HG03196 (cell line): ENCODE data around the gene KLF13.

Source experiments
- ATAC-seq: cut with Tn5 transposase; IDR thresholded peaks from one replicate; pipeline ENCODE4 v1.9.1; 2021; ENCODE audit not compliant: unreplicated experiment

The KLF13 gene

GRCh38 chr15:31298707-31299172 lies 27.9 kb upstream of the KLF13 start:
- no peak for ATAC-seq

GRCh38 chr15:31300208-31300661 lies 26.4 kb upstream of the KLF13 start:
- ATAC-seq, result no peak

GRCh38 chr15:31300981-31301672 lies 25.5 kb upstream of the KLF13 start:
- ATAC-seq, result peak; percentile 49

- ATAC-seq, result no peak
These were observed 25.0 kb upstream of the KLF13 start for GRCh38 chr15:31301673-31301990.

- ATAC-seq, result no peak
These were observed 24.5 kb upstream of the KLF13 start for GRCh38 chr15:31302029-31302657.

GRCh38 chr15:31302778-31303725 lies 23.6 kb upstream of the KLF13 start:
- no peak for ATAC-seq

GRCh38 chr15:31303726-31304648 lies 22.6 kb upstream of the KLF13 start:
- no peak for ATAC-seq

GRCh38 chr15:31304751-31305365 lies 21.8 kb upstream of the KLF13 start:
- no peak for ATAC-seq

- no peak for ATAC-seq
These were observed 21.3 kb upstream of the KLF13 start for GRCh38 chr15:31305375-31305774.

- ATAC-seq, result no peak
These were observed 20.7 kb upstream of the KLF13 start for GRCh38 chr15:31305796-31306425.

GRCh38 chr15:31306426-31307269 lies 20.0 kb upstream of the KLF13 start:
- ATAC-seq, result no peak

- ATAC-seq, result no peak
These were observed 19.1 kb upstream of the KLF13 start for GRCh38 chr15:31307270-31308184.

- ATAC-seq, result no peak
These were observed 18.4 kb upstream of the KLF13 start for GRCh38 chr15:31308185-31308639.

- ATAC-seq, result no peak
These were observed 16.6 kb upstream of the KLF13 start for GRCh38 chr15:31309893-31310606.

- no peak for ATAC-seq
These were observed 14.7 kb upstream of the KLF13 start for GRCh38 chr15:31311735-31312619.

- ATAC-seq, result no peak
These were observed 13.4 kb upstream of the KLF13 start for GRCh38 chr15:31313223-31313622.
